Endodermal cell (in vitro differentiated cells): ENCODE results near the gene RAB15. TPM values are rescaled to one million over a fixed set of nuclear protein-coding genes. Genes with fewer than 3 reads are reported as not detected.

Experiments
- DNase-seq: peaks from one replicate; pipeline ENCODE4 v3.0.0-alpha.2; 2017
- H3K27ac ChIP-seq: 2 replicates; pipeline ENCODE4 v1.5.1; 2013; ENCODE audit warnings: mild to moderate bottlenecking, low read depth, low read length, moderate library complexity
- H3K27me3 ChIP-seq: 2 replicates; pipeline ENCODE4 v1.6.1; 2013; ENCODE audit warnings: mild to moderate bottlenecking, low read length, moderate library complexity; ENCODE audit not compliant: insufficient read depth, control insufficient read depth, poor library complexity, severe bottlenecking
- H3K36me3 ChIP-seq: 2 replicates; pipeline ENCODE4 v1.7.0; 2013; ENCODE audit warnings: mild to moderate bottlenecking, low read length, moderate library complexity; ENCODE audit not compliant: control insufficient read depth, insufficient read depth
- H3K4me1 ChIP-seq: one replicate; pipeline ENCODE4 v1.7.0; 2013; ENCODE audit warnings: low read length; ENCODE audit not compliant: control insufficient read depth, insufficient read depth
- H3K4me3 ChIP-seq: 2 replicates; pipeline ENCODE4 v1.5.1; 2013; ENCODE audit warnings: mild to moderate bottlenecking, low read length, moderate library complexity
- H3K9ac ChIP-seq: 2 replicates; pipeline ENCODE4 v1.6.1; 2013; ENCODE audit warnings: mild to moderate bottlenecking, low read length, moderate library complexity; ENCODE audit not compliant: poor library complexity, severe bottlenecking; ENCODE audit errors: extremely low read depth
- H3K9me3 ChIP-seq: 2 replicates; pipeline ENCODE4 v1.6.1; 2013; ENCODE audit warnings: mild to moderate bottlenecking, low read length, moderate library complexity; ENCODE audit not compliant: control insufficient read depth
- H3K27ac Mint-ChIP-seq: 2 replicates; pipeline ENCODE4 v1.8.0; 2020; ENCODE audit warnings: mixed read lengths
- H3K27me3 Mint-ChIP-seq: 2 replicates; pipeline ENCODE4 v1.8.0; 2021; ENCODE audit warnings: mild to moderate bottlenecking, mixed read lengths; ENCODE audit not compliant: insufficient read depth
- H3K36me3 Mint-ChIP-seq: 2 replicates; pipeline ENCODE4 v1.8.0; 2020; ENCODE audit warnings: low read depth, mixed read lengths
- H3K4me1 Mint-ChIP-seq: 2 replicates; pipeline ENCODE4 v1.8.0; 2020; ENCODE audit warnings: mixed read lengths
- H3K4me3 Mint-ChIP-seq: 2 replicates; pipeline ENCODE4 v1.8.0; 2020; ENCODE audit warnings: mild to moderate bottlenecking, moderate library complexity, mixed read lengths
- H3K9me3 Mint-ChIP-seq: 2 replicates; pipeline ENCODE4 v1.8.0; 2020; ENCODE audit warnings: mild to moderate bottlenecking, mixed read lengths
- CTCF ChIP-seq: fragments of 200-600 bp; sonication (generic); conservative IDR thresholded peaks from 2 replicates; pipeline ENCODE4 v1.5.0; 2021; ENCODE audit warnings: antibody characterized with exemption, mild to moderate bottlenecking
- WGBS, 2 experiments: methylation state at CpG; one replicate each; pipeline versions ENCODE4 v1.1.5 to v1.1.7; 2013; ENCODE audit warnings: missing lambda C conversion rate in 2 of 2, mixed read lengths in 1 of 2; ENCODE audit not compliant: insufficient coverage in 1 of 2, insufficient read length in 1 of 2; 5-methylcytosine and 5-hydroxymethylcytosine counted together
- total RNA-seq, 2 donors: library from RNA; stranded (reverse); fragmentation: NEBNext Ultra II Directional in 1 of 2; extraction: Animal tissue kit (Norgen Biotek cat#: 25700) in 1 of 2; gene quantifications; 2 replicates in 1 of 2; 3 replicates in 1 of 2; pipeline ENCODE4 v1.2.1, GENCODE V29; 2021

RAB15 gene
- total RNA-seq, 2 donors from 2014 or later: 48.7 to 77.2 TPM

- Mint-ChIP-seq H3K36me3 (peaks cover 3% of the 10 kb centered on the region), H3K4me1 (peaks cover 11% of the 10 kb centered on the region), H3K27ac (no peak overlapping the region), H3K27me3 (no peaks in the 10 kb centered on the region), H3K4me3 (no peak overlapping the region), H3K9me3 (no peaks in the 10 kb centered on the region)
- Histone ChIP-seq H3K9ac (no peak overlapping the region), H3K4me3 (no peak overlapping the region), H3K9me3 (no peaks in the 10 kb centered on the region), H3K4me1 (no peaks in the 10 kb centered on the region), H3K27ac (no peak overlapping the region), H3K27me3 (no peaks in the 10 kb centered on the region), H3K36me3 (no peaks in the 10 kb centered on the region)
- 97 to 100% methylated on average over 2 of the region's 2 CpGs for WGBS, 2 experiments
- DNase-seq: no peak
- TF ChIP-seq CTCF: no peak
These were observed 31.3 kb upstream of the RAB15 start for GRCh38 chr14:65003394-65003793.

GRCh38 chr14:65002586-65003210 lies 30.6 kb upstream of the RAB15 start:
- no peak overlapping the region for H3K4me3 Mint-ChIP-seq

GRCh38 chr14:65001723-65002122 lies 29.6 kb upstream of the RAB15 start:
- no peak for DNase-seq
- Mint-ChIP-seq H3K27me3 (no peaks in the 10 kb centered on the region), H3K4me3 (no peak overlapping the region), H3K36me3 (peaks cover 5% of the 10 kb centered on the region), H3K4me1 (peaks cover 14% of the 10 kb centered on the region), H3K9me3 (no peaks in the 10 kb centered on the region), H3K27ac (no peak overlapping the region)
- Histone ChIP-seq H3K36me3 (no peaks in the 10 kb centered on the region), H3K27ac (no peak overlapping the region), H3K4me1 (no peaks in the 10 kb centered on the region), H3K9ac (no peak overlapping the region), H3K4me3 (no peak overlapping the region), H3K9me3 (no peaks in the 10 kb centered on the region), H3K27me3 (no peaks in the 10 kb centered on the region)
- no peak for TF ChIP-seq CTCF
- 94 to 100% methylated on average over 3 to 6 of the region's 6 CpGs for WGBS, 2 experiments

More at GRCh38 chr14:65002586-65003210, 30.6 kb upstream of the RAB15 start:
- Histone ChIP-seq H3K9me3 (no peaks in the 10 kb centered on the region), H3K4me3 (no peak overlapping the region), H3K4me1 (no peaks in the 10 kb centered on the region), H3K27me3 (no peaks in the 10 kb centered on the region), H3K36me3 (no peaks in the 10 kb centered on the region), H3K27ac (no peak overlapping the region), H3K9ac (no peak overlapping the region)
- no peaks in the 10 kb centered on the region for H3K27me3 Mint-ChIP-seq
- TF ChIP-seq CTCF: no peak
- H3K4me1 Mint-ChIP-seq: peaks cover 11% of the 10 kb centered on the region
- WGBS, 2 experiments: 88 to 93% methylated on average over 2 to 5 of the region's 6 CpGs
- DNase-seq: no peak
- H3K36me3 Mint-ChIP-seq: peaks cover 3% of the 10 kb centered on the region
- H3K27ac Mint-ChIP-seq: peak overlapping the region; percentile 38
- no peaks in the 10 kb centered on the region for H3K9me3 Mint-ChIP-seq
